ENCODE results near the gene SRGAP2.
"Not testable (repeated sequence)": the region's sequence is repeated elsewhere in the genome, so short reads cannot be mapped to it uniquely, and the experiment has no call there.

The SRGAP2 gene

GRCh38 chr1:206210802-206211201, 7.5 kb downstream of the SRGAP2 start:
- not testable (repeated sequence) for DNase-seq

- not testable (repeated sequence) for DNase-seq
Observed at GRCh38 chr1:206215600-206216392, 12.5 kb downstream of the SRGAP2 start.

DNA sequence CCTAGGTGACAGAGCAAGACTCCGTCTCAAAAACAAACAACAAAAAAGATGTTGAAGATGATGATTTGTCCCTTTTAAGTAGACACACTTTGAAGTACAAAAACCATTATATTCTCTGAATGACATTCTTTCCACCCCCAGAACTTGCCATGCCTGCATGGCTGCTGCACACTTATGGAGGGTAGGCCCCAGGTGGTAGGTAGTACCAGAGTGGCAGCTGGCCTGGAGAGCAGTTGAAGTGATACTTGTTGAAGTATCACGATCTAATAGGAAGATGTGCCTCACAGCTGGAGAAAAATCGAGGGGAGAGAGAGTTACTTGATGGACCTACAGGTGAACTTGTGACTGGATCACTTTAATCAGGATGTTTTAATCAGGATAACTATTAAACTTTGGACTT, 14.9 kb downstream of the SRGAP2 start:
- not testable (repeated sequence) for DNase-seq

GRCh38 chr1:206218765-206219164, 15.4 kb downstream of the SRGAP2 start:
- not testable (repeated sequence) for DNase-seq

DNA sequence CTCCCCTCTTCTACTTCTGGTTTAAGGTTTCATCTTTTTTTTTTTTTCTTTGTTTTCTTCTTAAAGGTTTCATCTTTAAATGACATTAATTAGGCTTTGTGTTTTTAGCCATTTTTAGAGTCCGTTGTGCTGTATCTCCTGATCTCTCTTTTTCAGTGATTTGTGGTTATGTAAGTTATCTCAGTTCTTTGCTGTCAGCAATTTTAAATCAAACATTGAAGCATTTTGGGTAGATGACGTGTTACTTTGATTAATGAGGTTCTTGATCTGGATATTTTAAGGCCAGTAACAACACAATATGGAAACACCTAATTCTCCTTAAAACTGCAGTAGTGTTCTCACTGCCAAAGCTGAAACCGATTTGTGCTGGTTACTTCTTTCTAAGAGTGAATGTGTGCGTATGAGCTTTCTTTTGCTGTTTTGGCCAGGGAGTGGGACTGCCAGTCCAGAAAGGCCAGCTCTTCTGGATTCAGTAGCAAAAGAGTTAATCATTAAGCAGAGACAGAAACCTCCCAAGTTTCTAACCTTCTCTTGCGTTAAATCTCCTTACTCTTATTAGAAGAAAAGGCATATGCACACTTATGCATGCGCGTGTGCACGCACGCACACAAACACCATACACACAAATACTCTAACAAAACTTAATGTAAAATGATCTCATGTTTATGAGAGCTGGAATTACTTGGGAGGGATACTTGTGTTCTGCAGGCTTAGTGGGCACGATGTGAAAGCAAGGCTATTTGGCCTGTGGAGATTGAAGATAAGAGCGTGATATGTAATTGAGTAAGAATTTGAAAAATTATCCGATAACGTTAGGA, 16.4 kb downstream of the SRGAP2 start:
- not testable (repeated sequence) for DNase-seq

- DNase-seq, result not testable (repeated sequence)
Observed at GRCh38 chr1:206220332-206221000, 17.1 kb downstream of the SRGAP2 start.

DNA sequence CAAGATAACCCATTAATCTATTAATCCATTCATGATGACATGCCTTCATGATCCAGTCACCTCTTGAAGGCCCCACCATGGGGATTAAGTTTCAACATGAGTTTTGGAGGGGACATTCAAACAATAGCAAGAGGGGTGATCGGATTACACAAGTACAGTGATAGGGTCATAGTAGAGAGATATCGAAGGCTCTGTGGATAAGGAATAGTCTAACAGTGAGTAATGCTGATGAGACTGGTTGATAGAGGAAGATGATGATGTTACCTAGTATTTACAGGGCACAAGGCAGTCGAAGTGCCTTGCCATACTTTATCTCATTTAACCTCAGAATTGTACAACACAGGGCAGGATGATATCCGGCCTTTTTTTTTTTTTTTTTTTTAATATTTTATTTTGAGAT, 18.2 kb downstream of the SRGAP2 start:
- not testable (repeated sequence) for DNase-seq

GRCh38 chr1:206224190-206224776, 20.9 kb downstream of the SRGAP2 start:
- not testable (repeated sequence) for DNase-seq

- not testable (repeated sequence) for DNase-seq
Observed at GRCh38 chr1:206225386-206225785, 22.0 kb downstream of the SRGAP2 start.

DNA sequence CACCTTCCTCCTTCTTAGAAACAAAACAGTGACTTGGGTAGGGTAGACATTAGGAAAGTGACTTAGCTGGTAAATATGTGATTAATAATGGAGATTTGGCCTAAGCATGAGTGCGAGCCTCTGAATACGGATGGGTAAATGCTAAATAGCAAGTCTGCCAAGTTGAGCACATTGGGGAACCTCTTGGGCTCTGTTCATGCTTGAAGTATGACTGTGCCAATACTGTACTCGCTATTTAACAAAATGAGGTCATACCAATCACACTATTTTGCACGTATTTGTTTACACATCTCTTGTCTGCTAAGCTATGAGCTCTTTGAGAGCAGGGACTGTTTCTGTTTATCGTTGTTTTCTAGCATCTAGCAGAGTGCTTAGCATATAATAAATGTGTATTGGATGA, 23.5 kb downstream of the SRGAP2 start:
- not testable (repeated sequence) for DNase-seq

- DNase-seq, result not testable (repeated sequence)
Observed at GRCh38 chr1:206229286-206229685, 25.9 kb downstream of the SRGAP2 start.

GRCh38 chr1:206231989-206232388, 28.6 kb downstream of the SRGAP2 start:
- not testable (repeated sequence) for DNase-seq

DNA sequence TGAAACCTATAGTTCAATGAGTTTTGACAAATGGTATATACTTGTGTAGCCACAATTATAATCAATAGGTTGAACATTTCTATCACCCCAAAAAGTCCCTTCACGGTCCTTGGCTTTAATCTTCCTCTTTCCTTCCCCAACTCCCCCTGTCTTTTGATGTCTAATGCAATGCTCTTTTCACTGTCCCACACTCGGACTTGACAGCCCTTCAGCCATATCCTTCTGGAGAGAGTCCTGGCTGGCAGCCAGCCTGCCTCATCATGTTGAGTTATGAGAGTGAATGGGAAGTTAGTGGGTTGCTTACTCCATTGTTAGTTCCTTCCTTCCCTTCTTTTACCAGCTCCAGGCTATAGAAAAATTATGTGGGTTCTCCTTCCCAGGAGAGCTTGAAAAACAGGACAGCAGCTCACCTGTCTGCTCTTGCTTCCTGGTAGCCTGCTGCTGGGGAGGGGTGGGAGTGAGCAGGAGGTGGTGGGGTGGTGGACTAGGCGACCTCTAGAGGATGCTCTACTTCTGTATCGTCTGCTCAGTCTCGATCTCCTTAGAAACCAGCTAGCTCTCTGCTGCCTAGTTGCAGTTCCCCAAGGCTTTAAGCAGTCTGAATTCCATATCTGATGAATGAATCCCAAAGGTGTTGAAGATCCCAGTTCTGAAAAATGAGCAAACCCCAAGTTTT, 29.8 kb downstream of the SRGAP2 start:
- not testable (repeated sequence) for DNase-seq

DNA sequence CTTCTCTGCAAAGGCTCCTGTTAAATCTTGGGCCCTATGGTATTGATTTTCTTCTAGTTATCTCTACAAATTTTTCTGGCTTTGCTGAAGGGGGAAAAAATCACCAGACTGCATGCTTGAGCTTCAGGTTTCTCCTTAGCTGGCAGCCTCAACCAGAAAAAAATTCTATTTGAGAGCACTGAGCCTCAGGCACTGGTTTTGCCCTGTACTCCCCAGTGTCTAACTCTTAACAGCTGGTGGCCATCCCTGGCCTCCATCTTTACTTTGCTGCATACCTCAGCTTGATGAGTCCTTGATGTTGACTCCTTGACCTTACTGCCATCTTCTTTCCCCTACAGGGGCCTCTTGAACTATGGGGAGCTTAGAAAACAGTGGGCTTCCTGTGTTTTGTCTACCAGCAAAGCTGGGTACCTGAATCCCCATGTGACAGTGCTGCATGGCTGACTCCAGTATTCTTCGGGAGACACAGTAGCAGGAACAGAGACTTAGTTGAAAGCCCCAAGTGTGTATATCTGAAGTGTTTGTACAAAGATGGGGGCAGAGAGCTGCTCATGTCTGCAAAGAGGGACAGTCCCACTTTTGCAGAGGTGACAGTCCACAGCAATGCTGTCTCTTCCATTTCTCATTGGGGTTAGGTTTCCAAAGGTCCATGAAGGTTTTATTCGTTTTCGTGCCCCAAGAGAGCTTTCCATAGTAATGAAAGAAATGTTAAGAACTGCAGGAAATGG, 31.0 kb downstream of the SRGAP2 start:
- not testable (repeated sequence) for DNase-seq

- DNase-seq, result not testable (repeated sequence)
Observed at GRCh38 chr1:206235190-206235589, 31.8 kb downstream of the SRGAP2 start.

- DNase-seq, result not testable (repeated sequence)
Observed at GRCh38 chr1:206240288-206240687, 36.9 kb downstream of the SRGAP2 start.

DNA sequence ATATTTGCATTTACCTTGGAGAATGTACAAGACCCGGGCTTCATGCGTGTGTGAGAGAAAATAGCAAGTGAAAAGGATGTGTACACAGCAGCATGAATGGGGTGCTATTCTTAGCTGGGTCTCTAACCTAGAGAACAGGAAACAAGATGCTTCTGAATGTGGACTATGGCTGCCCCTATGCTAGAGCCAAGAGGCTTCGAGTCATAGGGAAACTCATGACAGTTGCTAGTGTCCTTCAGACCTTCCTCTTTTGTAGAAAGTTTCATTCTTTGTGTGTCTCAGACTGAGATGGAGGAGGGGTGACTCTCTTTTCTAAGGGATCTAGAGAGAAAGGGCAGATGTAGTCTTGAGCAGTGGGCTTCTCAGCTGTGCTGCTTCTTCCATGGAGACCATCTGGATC, 40.0 kb downstream of the SRGAP2 start:
- DNase-seq, result not testable (repeated sequence)

DNA sequence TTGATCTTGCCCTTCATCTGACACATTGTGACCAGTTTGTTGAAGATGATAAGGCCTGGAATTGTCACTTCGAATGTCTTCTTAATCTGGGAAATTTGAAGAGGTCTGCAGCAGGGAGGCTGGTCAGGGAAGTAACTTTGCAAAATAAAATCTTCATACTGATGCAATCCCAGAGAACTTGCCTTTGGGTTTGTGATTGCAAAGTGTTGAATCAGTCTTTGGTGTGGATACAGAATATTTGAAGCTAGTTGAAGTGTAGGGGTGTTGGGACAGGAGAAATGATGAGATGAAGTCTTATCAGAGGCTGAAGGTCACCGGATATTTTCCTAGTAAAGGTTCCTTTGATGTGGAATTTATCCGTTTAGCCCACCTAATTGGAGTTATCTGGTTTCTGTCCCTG, 42.1 kb downstream of the SRGAP2 start:
- DNase-seq, result not testable (repeated sequence)

GRCh38 chr1:206246129-206246886, 43.0 kb downstream of the SRGAP2 start:
- not testable (repeated sequence) for DNase-seq

- not testable (repeated sequence) for DNase-seq
Observed at GRCh38 chr1:206250953-206251681, 47.8 kb downstream of the SRGAP2 start.
